GM23338 (cell line): ENCODE data around the gene LCN10. TPM values are rescaled to one million over a fixed set of nuclear protein-coding genes. Genes with fewer than 3 reads are reported as not detected.

ENCODE experiments used
- ATAC-seq: fragments of 200-7000 bp; cut with Tn5 transposase; 3 replicates; pipeline ENCODE4 v1.9.1; 2020
- DNase-seq: peaks from one replicate; pipeline ENCODE4 v3.0.0-alpha.2; 2015; ENCODE audit warnings: low spot score
- H2AFZ ChIP-seq: fragments of 200-600 bp; sonication (generic); 2 replicates; pipeline ENCODE4 v1.8.0; 2016; ENCODE audit warnings: antibody characterized with exemption, mild to moderate bottlenecking, moderate library complexity
- H3F3A ChIP-seq: fragments of 200-600 bp; sonication (generic); replicated peaks from 2 replicates; pipeline ENCODE4 v1.8.0; 2017; ENCODE audit warnings: antibody characterized with exemption, mixed run types, low read depth
- H3K27ac ChIP-seq: fragments of 200-600 bp; sonication (generic); 2 replicates; pipeline ENCODE4 v1.6.1; 2016; ENCODE audit warnings: low read depth
- H3K27me3 ChIP-seq: fragments of 200-600 bp; sonication (generic); 2 replicates; pipeline ENCODE4 v1.8.0; 2016; ENCODE audit warnings: mild to moderate bottlenecking, mixed run types, moderate library complexity; ENCODE audit not compliant: insufficient read depth
- H3K36me3 ChIP-seq: fragments of 200-600 bp; sonication (generic); 2 replicates; pipeline ENCODE4 v1.8.0; 2016; ENCODE audit warnings: mild to moderate bottlenecking; ENCODE audit not compliant: insufficient read depth
- H3K4me1 ChIP-seq: fragments of 200-600 bp; sonication (generic); 2 replicates; pipeline ENCODE4 v1.8.0; 2016; ENCODE audit warnings: mild to moderate bottlenecking, moderate library complexity; ENCODE audit not compliant: insufficient read depth
- H3K4me2 ChIP-seq: fragments of 200-600 bp; sonication (generic); 2 replicates; pipeline ENCODE4 v1.7.1; 2017; ENCODE audit warnings: mixed run types
- H3K4me3 ChIP-seq: fragments of 200-600 bp; sonication (generic); 2 replicates; pipeline ENCODE4 v1.6.1; 2016; ENCODE audit warnings: mixed run types
- H3K79me2 ChIP-seq: fragments of 200-600 bp; sonication (generic); replicated peaks from 2 replicates; pipeline ENCODE4 v1.8.0; 2017; ENCODE audit warnings: mild to moderate bottlenecking; ENCODE audit not compliant: insufficient read depth
- H3K9me2 ChIP-seq: fragments of 200-600 bp; sonication (generic); 2 replicates; pipeline ENCODE4 v1.8.0; 2017; ENCODE audit not compliant: insufficient read depth
- H4K20me1 ChIP-seq: fragments of 200-600 bp; sonication (generic); replicated peaks from 2 replicates; pipeline ENCODE4 v1.8.0; 2017; ENCODE audit warnings: mild to moderate bottlenecking; ENCODE audit not compliant: insufficient read depth
- H3K27ac Mint-ChIP-seq: 2 replicates; pipeline ENCODE4 v1.8.0; 2020; ENCODE audit warnings: inconsistent platforms, mild to moderate bottlenecking, moderate library complexity, mixed read lengths
- H3K27me3 Mint-ChIP-seq: 3 replicates; pipeline ENCODE4 v1.8.0; 2022; ENCODE audit warnings: low read depth, mild to moderate bottlenecking, moderate library complexity, mixed read lengths, inconsistent platforms; ENCODE audit not compliant: insufficient read depth, poor library complexity
- H3K36me3 Mint-ChIP-seq: 3 replicates; pipeline ENCODE4 v1.8.0; 2021; ENCODE audit warnings: low read depth, mild to moderate bottlenecking, inconsistent platforms, moderate library complexity, mixed read lengths
- H3K4me1 Mint-ChIP-seq: 3 replicates; pipeline ENCODE4 v1.8.0; 2020; ENCODE audit warnings: mild to moderate bottlenecking, inconsistent platforms, mixed read lengths
- H3K4me3 Mint-ChIP-seq: 3 replicates; pipeline ENCODE4 v1.8.0; 2021; ENCODE audit warnings: moderate library complexity, mild to moderate bottlenecking, inconsistent platforms, mixed read lengths
- H3K9me3 Mint-ChIP-seq: 3 replicates; pipeline ENCODE4 v1.8.0; 2020; ENCODE audit warnings: moderate library complexity, mild to moderate bottlenecking, inconsistent platforms, mixed read lengths
- EZH2 ChIP-seq: fragments of 200-600 bp; sonication (generic); IDR thresholded peaks from one replicate; pipeline ENCODE4 v1.8.0; 2017; ENCODE audit warnings: antibody characterized with exemption, mild to moderate bottlenecking, low read depth; ENCODE audit not compliant: unreplicated experiment
- EZH2phosphoT487 ChIP-seq: fragments of 200-600 bp; sonication (generic); IDR thresholded peaks from one replicate; pipeline ENCODE4 v1.8.1; 2018; ENCODE audit warnings: antibody characterized with exemption; ENCODE audit not compliant: unreplicated experiment
- JUNB ChIP-seq: IDR thresholded peaks from one replicate; pipeline ENCODE4 v1.6.1; 2016; ENCODE audit warnings: antibody characterized with exemption; ENCODE audit not compliant: unreplicated experiment
- NANOG ChIP-seq: IDR thresholded peaks from 2 replicates; pipeline ENCODE4 v1.6.1; 2016; ENCODE audit warnings: antibody characterized with exemption, borderline replicate concordance
- POLR2AphosphoS5 ChIP-seq: IDR thresholded peaks from 2 replicates; pipeline ENCODE4 v1.6.1; 2016; ENCODE audit warnings: antibody characterized with exemption, low read depth
- STAT1 ChIP-seq: IDR thresholded peaks from one replicate; pipeline ENCODE4 v1.6.1; 2016; ENCODE audit warnings: antibody characterized with exemption; ENCODE audit not compliant: unreplicated experiment
- ZNF331 ChIP-seq: fragments of 250-450 bp; sonication (Bioruptor Pico); IDR thresholded peaks from 2 replicates; pipeline ENCODE4 v1.5.0; 2020; ENCODE audit warnings: low read depth, mild to moderate bottlenecking, moderate library complexity
- polyA plus RNA-seq: library from polyadenylated mRNA; unstranded; fragments of >200 nt; fragmentation: Nextera tagmentation; extraction: Ambion mirVana; gene quantifications from 2 replicates; pipeline ENCODE4 v1.2.1, GENCODE V29; 2016
- total RNA-seq: library from RNA; depleted of rRNA; stranded (reverse); fragments of >200 nt; shearing (Covaris generic); gene quantifications from 2 replicates; pipeline ENCODE4 v1.2.3, GENCODE V29; 2014
- TF ChIP-seq, protein P1 (sequence below): IDR thresholded peaks from one replicate; pipeline ENCODE4 v1.6.1; 2018; ENCODE audit warnings: antibody characterized with exemption; ENCODE audit not compliant: unreplicated experiment
- TF ChIP-seq, protein P2 (sequence below), 2 experiments: fragments of 200-600 bp in 1 of 2; sonication (generic) in 1 of 2; conservative IDR thresholded peaks; 2 replicates each; pipeline versions ENCODE4 v1.5.1 to v1.6.1; 2016 to 2017; ENCODE audit warnings: antibody characterized with exemption in 2 of 2, low read depth in 2 of 2, mild to moderate bottlenecking in 2 of 2, moderate library complexity in 1 of 2

Gene LCN10
- total and polyA plus RNA-seq, 2 experiments from 2014 or later: 0.45 to 0.74 TPM

DNA sequence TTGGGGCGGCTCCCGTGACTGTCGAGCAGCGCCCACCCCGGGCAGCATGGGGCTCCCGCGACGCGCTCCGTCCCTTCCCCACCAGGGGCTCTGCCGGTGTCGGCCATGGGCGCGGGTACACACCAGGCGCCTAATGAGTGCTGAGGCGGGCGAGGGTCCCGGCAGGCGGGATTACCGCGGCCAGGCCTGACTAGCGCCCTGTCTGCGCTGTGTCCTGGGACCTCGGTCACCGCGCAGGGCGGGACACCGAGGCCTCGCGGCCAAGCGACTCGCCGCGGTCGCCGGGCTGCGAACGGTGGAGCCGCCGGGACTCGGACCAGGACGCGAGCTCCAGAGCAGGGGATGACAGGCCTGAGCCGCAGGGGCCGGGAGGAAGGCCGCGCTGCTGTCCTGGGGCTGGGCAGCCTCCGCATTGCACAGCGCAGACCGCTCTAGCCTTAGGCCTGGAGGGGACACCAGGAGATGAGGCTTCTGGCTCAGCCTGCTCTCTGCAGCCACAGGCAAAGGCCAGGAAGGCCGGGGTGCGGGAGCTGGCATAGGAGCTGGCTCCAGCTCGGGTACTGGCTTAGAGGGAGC lies 14.1 kb downstream of the LCN10 start (continued):
- TF ChIP-seq ZNF331 (CRISPR knock-in tag) (no peak), EZH2 (no peak)
- TF ChIP-seq, protein P1, sequence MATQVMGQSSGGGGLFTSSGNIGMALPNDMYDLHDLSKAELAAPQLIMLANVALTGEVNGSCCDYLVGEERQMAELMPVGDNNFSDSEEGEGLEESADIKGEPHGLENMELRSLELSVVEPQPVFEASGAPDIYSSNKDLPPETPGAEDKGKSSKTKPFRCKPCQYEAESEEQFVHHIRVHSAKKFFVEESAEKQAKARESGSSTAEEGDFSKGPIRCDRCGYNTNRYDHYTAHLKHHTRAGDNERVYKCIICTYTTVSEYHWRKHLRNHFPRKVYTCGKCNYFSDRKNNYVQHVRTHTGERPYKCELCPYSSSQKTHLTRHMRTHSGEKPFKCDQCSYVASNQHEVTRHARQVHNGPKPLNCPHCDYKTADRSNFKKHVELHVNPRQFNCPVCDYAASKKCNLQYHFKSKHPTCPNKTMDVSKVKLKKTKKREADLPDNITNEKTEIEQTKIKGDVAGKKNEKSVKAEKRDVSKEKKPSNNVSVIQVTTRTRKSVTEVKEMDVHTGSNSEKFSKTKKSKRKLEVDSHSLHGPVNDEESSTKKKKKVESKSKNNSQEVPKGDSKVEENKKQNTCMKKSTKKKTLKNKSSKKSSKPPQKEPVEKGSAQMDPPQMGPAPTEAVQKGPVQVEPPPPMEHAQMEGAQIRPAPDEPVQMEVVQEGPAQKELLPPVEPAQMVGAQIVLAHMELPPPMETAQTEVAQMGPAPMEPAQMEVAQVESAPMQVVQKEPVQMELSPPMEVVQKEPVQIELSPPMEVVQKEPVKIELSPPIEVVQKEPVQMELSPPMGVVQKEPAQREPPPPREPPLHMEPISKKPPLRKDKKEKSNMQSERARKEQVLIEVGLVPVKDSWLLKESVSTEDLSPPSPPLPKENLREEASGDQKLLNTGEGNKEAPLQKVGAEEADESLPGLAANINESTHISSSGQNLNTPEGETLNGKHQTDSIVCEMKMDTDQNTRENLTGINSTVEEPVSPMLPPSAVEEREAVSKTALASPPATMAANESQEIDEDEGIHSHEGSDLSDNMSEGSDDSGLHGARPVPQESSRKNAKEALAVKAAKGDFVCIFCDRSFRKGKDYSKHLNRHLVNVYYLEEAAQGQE: no peak

DNA sequence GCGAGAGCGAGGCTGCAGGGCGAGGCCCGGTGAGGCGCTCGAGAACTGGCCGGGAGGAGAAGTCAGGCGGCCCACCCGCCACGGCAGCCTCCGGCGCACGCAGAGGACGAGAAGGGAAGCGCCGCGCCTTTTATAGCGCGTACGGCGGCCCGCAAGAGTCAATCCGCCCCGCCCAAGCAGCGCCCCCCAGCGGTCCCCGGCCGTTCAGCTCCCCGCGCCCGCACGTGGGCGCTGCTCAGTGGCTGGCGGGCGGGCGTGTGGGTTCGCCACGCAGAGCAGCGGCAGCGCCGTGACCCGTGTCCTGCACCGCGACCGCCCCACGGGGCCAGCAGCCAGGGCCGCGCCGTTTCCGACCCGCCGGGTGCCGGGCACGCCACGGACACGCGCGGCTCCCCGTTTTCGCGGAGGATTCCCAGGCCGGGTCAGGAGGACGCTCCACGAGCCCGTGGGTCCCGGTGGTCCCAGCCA lies 14.6 kb downstream of the LCN10 start:
- peak overlapping the region; percentile 99 for H3K4me3 ChIP-seq
- peaks cover 35% of the 10 kb centered on the region for H3K79me2 ChIP-seq
- peak overlapping the region; percentile 94 for H3K4me2 ChIP-seq
- peaks cover 31% of the 10 kb centered on the region for H4K20me1 ChIP-seq
- no peak overlapping the region; the same call in 1 of the 2 replicates for H2AFZ ChIP-seq
- H3K4me1 ChIP-seq: peaks cover 9% of the 10 kb centered on the region; the same call in 1 of the 2 replicates
- Mint-ChIP-seq H3K4me1 (peaks cover 18% of the 10 kb centered on the region), H3K27me3 (peaks cover 28% of the 10 kb centered on the region), H3K4me3 (peak overlapping the region; percentile 93; the same call in 2 of the 3 replicates), H3K9me3 (no peaks in the 10 kb centered on the region; the same call in 1 of the 3 replicates), H3K27ac (no peak overlapping the region), H3K36me3 (peaks cover 48% of the 10 kb centered on the region)
- H3K9me2 ChIP-seq: no peaks in the 10 kb centered on the region
- peaks cover 15% of the 10 kb centered on the region for H3K27me3 ChIP-seq
- peaks cover 22% of the 10 kb centered on the region for H3K36me3 ChIP-seq
- no peak overlapping the region for H3K27ac ChIP-seq
- ATAC-seq: peak; percentile 50
- peak; percentile 79 for DNase-seq
- peaks cover 43% of the 10 kb centered on the region for H3F3A ChIP-seq
- no peak for TF ChIP-seq ZNF331 (CRISPR knock-in tag)
- TF ChIP-seq POLR2AphosphoS5: peak; percentile 95
- TF ChIP-seq EZH2: no peak
- no peak for TF ChIP-seq STAT1
- TF ChIP-seq JUNB: no peak
- no peak for TF ChIP-seq EZH2phosphoT487
- TF ChIP-seq, protein P1: no peak
- TF ChIP-seq, protein P2, sequence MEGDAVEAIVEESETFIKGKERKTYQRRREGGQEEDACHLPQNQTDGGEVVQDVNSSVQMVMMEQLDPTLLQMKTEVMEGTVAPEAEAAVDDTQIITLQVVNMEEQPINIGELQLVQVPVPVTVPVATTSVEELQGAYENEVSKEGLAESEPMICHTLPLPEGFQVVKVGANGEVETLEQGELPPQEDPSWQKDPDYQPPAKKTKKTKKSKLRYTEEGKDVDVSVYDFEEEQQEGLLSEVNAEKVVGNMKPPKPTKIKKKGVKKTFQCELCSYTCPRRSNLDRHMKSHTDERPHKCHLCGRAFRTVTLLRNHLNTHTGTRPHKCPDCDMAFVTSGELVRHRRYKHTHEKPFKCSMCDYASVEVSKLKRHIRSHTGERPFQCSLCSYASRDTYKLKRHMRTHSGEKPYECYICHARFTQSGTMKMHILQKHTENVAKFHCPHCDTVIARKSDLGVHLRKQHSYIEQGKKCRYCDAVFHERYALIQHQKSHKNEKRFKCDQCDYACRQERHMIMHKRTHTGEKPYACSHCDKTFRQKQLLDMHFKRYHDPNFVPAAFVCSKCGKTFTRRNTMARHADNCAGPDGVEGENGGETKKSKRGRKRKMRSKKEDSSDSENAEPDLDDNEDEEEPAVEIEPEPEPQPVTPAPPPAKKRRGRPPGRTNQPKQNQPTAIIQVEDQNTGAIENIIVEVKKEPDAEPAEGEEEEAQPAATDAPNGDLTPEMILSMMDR (conservative IDR thresholded peaks at IDR 0.05; ENCODE audit: low read depth in 2 of 2): peak; percentile 56 to 79
- no peak for TF ChIP-seq NANOG
